A549 (cell line): Measurements from ENCODE around the gene COX6A1.

Experiments
- CTCF ChIP-seq: fragments of >200 bp; sonication (Bioruptor Twin); formaldehyde crosslinking; IDR thresholded peaks from 3 replicates; pipeline ENCODE4 v1.5.1; 2016
- EP300 ChIP-seq, 2 experiments: fragments of >200 bp; sonication (Bioruptor Twin); formaldehyde crosslinking; IDR thresholded peaks; 2 replicates in 1 of 2; 3 replicates in 1 of 2; pipeline ENCODE4 v1.6.1; 2016 to 2017
- ESRRA ChIP-seq: fragments of 150-350 bp; IDR thresholded peaks from 2 replicates; pipeline ENCODE4 v1.6.1; 2014; ENCODE audit warnings: mild to moderate bottlenecking, low read length, borderline replicate concordance
- HOXA7 ChIP-seq: fragments of 250-450 bp; sonication (Bioruptor Pico); IDR thresholded peaks from 2 replicates; pipeline ENCODE4 v1.5.0; 2020; ENCODE audit warnings: mild to moderate bottlenecking, moderate library complexity
- JUNB ChIP-seq: fragments of >200 bp; sonication (Bioruptor Twin); formaldehyde crosslinking; IDR thresholded peaks from 2 replicates; pipeline ENCODE4 v1.6.1; 2016
- PHF8 ChIP-seq: fragments of 200-600 bp; sonication (generic); IDR thresholded peaks from 2 replicates; pipeline ENCODE4 v1.6.1; 2016; ENCODE audit warnings: low read depth, mild to moderate bottlenecking, antibody characterized with exemption, moderate library complexity, borderline replicate concordance
- POLR2A ChIP-seq: IDR thresholded peaks from 2 replicates; pipeline ENCODE4 v1.6.1; 2012; ENCODE audit warnings: mild to moderate bottlenecking, low read length
- REST ChIP-seq: fragments of 200-600 bp; sonication (generic); IDR thresholded peaks from 2 replicates; pipeline ENCODE4 v1.6.1; 2016; ENCODE audit warnings: antibody characterized with exemption, mild to moderate bottlenecking, moderate library complexity

- TF ChIP-seq HOXA7 (CRISPR knock-in tag) (no peak), ESRRA (no peak), PHF8 (no peak), CTCF (no peak), JUNB (no peak), EP300 (IDR thresholded peaks at IDR 0.05) (no peak), POLR2A (no peak), REST (no peak)
Measured at GRCh38 chr12:120425797-120426196, 12.1 kb upstream of the COX6A1 start.
